Measurements from ENCODE around the gene DSE.

DNA sequence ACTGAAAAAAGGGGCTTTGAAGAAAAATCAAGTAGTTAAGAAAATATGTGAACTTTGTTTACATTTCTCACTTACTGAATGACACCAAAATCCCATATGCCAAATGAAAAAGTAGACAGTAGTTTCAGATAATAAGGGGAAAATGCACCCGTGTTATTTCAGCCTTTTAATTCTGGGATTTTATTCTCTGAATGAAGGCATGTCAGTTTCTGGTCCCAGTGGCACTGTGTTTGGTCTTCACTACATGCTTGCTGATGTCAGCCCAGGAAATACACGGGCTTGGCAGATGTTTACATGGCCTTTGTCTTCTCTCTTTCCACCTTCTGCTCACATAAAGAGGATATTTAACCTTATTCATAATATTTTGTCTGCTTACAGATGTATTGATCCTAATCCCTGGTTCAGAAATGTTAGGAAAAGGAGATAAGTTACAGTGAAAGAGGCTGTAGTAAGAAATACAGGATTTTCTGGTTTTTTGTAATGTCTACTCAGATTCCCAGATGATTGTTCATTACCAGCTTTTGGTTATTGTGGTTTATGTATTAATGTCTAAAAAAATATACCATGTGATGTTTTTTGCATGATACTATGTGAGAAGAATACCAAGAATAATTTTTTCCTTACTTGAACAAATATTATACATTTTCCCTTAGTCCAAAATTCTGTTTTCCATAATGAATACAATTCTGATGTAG, 27.7 kb downstream of the DSE start:
- TF ChIP-seq, protein P1, sequence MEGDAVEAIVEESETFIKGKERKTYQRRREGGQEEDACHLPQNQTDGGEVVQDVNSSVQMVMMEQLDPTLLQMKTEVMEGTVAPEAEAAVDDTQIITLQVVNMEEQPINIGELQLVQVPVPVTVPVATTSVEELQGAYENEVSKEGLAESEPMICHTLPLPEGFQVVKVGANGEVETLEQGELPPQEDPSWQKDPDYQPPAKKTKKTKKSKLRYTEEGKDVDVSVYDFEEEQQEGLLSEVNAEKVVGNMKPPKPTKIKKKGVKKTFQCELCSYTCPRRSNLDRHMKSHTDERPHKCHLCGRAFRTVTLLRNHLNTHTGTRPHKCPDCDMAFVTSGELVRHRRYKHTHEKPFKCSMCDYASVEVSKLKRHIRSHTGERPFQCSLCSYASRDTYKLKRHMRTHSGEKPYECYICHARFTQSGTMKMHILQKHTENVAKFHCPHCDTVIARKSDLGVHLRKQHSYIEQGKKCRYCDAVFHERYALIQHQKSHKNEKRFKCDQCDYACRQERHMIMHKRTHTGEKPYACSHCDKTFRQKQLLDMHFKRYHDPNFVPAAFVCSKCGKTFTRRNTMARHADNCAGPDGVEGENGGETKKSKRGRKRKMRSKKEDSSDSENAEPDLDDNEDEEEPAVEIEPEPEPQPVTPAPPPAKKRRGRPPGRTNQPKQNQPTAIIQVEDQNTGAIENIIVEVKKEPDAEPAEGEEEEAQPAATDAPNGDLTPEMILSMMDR (conservative IDR thresholded peaks at IDR 0.05) = no peak
- no peak for TF ChIP-seq EZH2 (IDR thresholded peaks at IDR 0.05; ENCODE audit: low read depth)

Measured in PC-9 (cell line).